Stomach (tissue), 9 donors: Measurements from ENCODE around the gene CBFA2T3. TPM values are rescaled to one million over a fixed set of nuclear protein-coding genes. Genes with fewer than 3 reads are reported as not detected.

Experiments
- DNase-seq, 2 donors: peaks; one replicate each; pipeline versions ENCODE4 v3.0.0 to v3.0.0-alpha.2; 2013 to 2019
- H3K27ac ChIP-seq, 5 donors: fragments of 200-600 bp in 4 of 5; sonication (generic) in 4 of 5; one replicate each; pipeline ENCODE4 v1.5.1; 2013 to 2019; ENCODE audit warnings: mild to moderate bottlenecking in 1 of 5, moderate library complexity in 1 of 5
- H3K27me3 ChIP-seq, 3 donors: fragments of 200-600 bp; sonication (generic); one replicate each; pipeline ENCODE4 v1.5.1; 2017 to 2019; ENCODE audit warnings: mixed run types in 1 of 3
- H3K36me3 ChIP-seq, 4 donors: fragments of 200-600 bp; sonication (generic); 1 replicate in 3 of 4; 2 replicates in 1 of 4; pipeline ENCODE4 v1.5.1; 2016 to 2019
- H3K4me1 ChIP-seq, 4 donors: fragments of 200-600 bp; sonication (generic); one replicate each; pipeline ENCODE4 v1.5.1; 2016 to 2019
- H3K4me3 ChIP-seq, 4 donors: fragments of 200-600 bp; sonication (generic) in 3 of 4; one replicate each; pipeline ENCODE4 v1.5.1; 2016 to 2019; ENCODE audit warnings: mild to moderate bottlenecking in 1 of 4
- H3K9me3 ChIP-seq, 4 donors: fragments of 200-600 bp; sonication (generic); one replicate each; pipeline ENCODE4 v1.5.1; 2016 to 2019
- EP300 ChIP-seq: sonication (generic); formaldehyde crosslinking; IDR thresholded peaks from one replicate; pipeline ENCODE4 v1.6.1; 2017; ENCODE audit warnings: antibody characterized with exemption
- POLR2A ChIP-seq, 4 donors: fragments of 450-650 bp; IDR thresholded peaks; one replicate each; pipeline ENCODE4 v1.6.1; 2016; ENCODE audit warnings: antibody characterized with exemption in 4 of 4, control low read depth in 2 of 4, mild to moderate bottlenecking in 1 of 4, moderate library complexity in 1 of 4
- POLR2AphosphoS5 ChIP-seq, 3 donors: sonication (generic); formaldehyde crosslinking; IDR thresholded peaks; one replicate each; pipeline ENCODE4 v1.6.1; 2016; ENCODE audit warnings: antibody characterized with exemption in 3 of 3
- WGBS, 5 donors: extraction: QIAGEN DNeasy Blood & Tissue Kit in 3 of 5; methylation state at CpG; one replicate each; pipeline versions ENCODE4 v1.1.5 to v1.1.7; 2013 to 2018; 5-methylcytosine and 5-hydroxymethylcytosine counted together
- intact Hi-C: fragments of 100-400 bp; cut with DNase I; formaldehyde crosslinking; loops from one replicate; pipeline ENCODE4 v1.15.1; 2023; ENCODE audit warnings: low total_unique reads
- polyA plus RNA-seq, 3 donors: library from polyadenylated mRNA; stranded (reverse); fragments of 200-250 nt; gene quantifications; one replicate each; pipeline ENCODE4 v1.2.3, GENCODE V29; 2013
- total RNA-seq, 5 donors: library from RNA; depleted of rRNA; stranded (reverse); fragments of >200 nt; gene quantifications; one replicate each; pipeline versions ENCODE4 v1.1.0 to v1.2.3, GENCODE V29; 2014 to 2016
- TF ChIP-seq, protein P1 (sequence below), 7 experiments: fragments of 450-650 bp in 4 of 7; fragments of 200-600 bp in 3 of 7; sonication (generic) in 3 of 7; IDR thresholded peaks; one replicate each; pipeline ENCODE4 v1.5.1; 2016 to 2019; ENCODE audit warnings: antibody characterized with exemption in 7 of 7, control low read depth in 2 of 7, mild to moderate bottlenecking in 1 of 7
- donor health status: healthy with polysubstance abuse.
- donor health status: Bipolar disorder and iron deficiency.
- donor health status: healthy.

Gene CBFA2T3
- total and polyA plus RNA-seq, 8 donors: 0.58 to 57.6 (median 2.5) TPM

DNA sequence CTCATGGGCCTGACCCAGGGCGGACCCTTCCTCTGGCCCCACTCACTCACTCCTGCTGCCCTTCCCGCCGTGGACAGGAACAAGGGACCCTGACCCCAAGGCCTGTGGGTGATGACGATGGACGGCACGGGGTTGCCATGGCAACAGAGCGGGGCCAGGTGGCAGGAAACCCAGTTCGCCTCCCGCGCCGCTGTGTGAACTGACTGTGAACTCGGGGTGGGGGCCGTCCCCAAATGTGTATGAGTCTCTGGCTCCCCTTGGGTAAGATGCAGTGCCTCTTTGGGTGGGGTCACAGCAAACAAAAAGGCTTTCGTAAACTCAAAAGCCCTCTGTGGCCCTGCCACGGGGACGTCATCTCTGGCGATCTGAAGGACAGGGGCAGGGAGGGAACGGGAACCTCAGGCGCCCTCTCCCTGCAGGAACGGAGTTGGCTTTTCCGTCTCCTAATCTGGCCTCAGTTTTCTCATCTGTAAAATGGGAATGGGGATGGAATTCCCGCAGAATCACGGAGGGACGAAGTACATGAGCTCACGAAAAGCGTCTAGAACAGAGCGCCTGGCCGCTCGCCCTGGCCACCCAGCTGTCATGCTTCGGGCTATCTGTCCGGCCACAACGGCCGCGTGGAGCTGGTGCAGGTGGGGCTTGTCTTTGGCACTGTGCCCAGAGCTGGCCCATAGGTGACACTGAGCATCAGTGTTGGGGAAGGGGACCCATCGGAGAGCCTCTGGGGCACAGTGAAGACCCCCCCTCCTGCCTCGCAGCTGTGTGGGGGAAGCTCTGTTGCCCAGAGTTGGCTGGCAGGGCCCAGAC lies 65.7 kb downstream of the CBFA2T3 start:
- peak in 1 of 2 donors; percentile 65 for DNase-seq
- intact Hi-C loops: no loop called here
- no peaks in the 10 kb centered on the region for H3K9me3 ChIP-seq
- peaks cover 0 to 12% (median 0%) of the 10 kb centered on the region in 4 donors for H3K4me1 ChIP-seq
- WGBS, 5 donors: 56 to 68% (median 59%) methylated on average over 29 to 36 of the region's 36 CpGs
- TF ChIP-seq EP300 (no peak), POLR2AphosphoS5 (IDR thresholded peaks at IDR 0.05) (no peak), POLR2A (IDR thresholded peaks at IDR 0.05) (no peak)
- TF ChIP-seq, protein P1, sequence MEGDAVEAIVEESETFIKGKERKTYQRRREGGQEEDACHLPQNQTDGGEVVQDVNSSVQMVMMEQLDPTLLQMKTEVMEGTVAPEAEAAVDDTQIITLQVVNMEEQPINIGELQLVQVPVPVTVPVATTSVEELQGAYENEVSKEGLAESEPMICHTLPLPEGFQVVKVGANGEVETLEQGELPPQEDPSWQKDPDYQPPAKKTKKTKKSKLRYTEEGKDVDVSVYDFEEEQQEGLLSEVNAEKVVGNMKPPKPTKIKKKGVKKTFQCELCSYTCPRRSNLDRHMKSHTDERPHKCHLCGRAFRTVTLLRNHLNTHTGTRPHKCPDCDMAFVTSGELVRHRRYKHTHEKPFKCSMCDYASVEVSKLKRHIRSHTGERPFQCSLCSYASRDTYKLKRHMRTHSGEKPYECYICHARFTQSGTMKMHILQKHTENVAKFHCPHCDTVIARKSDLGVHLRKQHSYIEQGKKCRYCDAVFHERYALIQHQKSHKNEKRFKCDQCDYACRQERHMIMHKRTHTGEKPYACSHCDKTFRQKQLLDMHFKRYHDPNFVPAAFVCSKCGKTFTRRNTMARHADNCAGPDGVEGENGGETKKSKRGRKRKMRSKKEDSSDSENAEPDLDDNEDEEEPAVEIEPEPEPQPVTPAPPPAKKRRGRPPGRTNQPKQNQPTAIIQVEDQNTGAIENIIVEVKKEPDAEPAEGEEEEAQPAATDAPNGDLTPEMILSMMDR (IDR thresholded peaks at IDR 0.05): no peak
- H3K27ac ChIP-seq: peak overlapping the region in 2 of 5 donors; percentile 3 to 32
- no peaks in the 10 kb centered on the region for H3K36me3 ChIP-seq
- peaks cover 0 to 41% (median 0%) of the 10 kb centered on the region in 3 donors for H3K27me3 ChIP-seq
- no peak overlapping the region for H3K4me3 ChIP-seq

DNA sequence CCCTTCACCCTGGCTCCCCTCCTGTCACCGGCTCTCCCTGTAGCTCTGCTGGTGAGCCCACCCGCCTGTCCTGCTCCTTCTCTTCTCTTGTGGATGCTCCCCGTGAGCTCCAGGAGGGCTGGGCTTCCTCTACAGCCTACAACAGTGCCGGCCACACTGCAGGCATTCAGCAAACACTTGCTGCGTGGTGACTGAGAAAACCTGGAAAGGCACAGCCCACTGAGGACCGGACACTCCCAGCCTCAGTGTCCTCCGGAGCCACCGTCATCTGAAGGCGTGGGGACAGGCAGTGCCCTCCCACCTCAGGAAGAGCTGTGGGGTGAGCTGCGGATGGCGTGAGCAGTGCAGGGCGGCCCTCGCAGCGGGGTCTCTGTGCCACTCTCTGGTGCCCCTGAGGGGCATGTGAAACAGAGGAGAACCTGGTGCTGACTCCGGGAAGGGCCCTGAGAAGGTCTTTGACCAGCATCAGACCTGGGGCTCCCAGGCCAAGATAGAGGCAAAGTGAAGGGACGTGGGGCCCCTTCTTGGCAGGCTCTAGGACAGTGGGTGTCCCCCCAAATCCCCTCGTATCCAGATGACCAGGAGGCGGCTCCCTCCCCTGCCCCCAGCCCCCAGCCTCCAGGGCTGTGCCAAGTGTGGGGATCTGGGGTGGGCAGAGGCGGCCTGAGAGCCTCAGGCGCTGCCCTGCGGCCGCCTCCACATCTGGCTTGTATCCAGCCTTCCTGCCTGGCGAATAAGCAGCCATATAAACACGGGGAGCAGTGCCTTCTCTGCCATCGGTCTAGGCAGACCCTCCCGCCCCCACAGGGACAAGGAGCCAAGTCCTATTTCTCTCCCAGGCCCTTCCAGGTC lies 66.5 kb downstream of the CBFA2T3 start:
- DNase-seq: peak in 1 of 2 donors; percentile 60
- Histone ChIP-seq H3K27ac (peak overlapping the region in 2 of 5 donors; percentile 3 to 32), H3K4me3 (no peak overlapping the region), H3K36me3 (no peaks in the 10 kb centered on the region), H3K9me3 (no peaks in the 10 kb centered on the region), H3K27me3 (peaks cover 0 to 41% (median 0%) of the 10 kb centered on the region in 3 donors), H3K4me1 (peaks cover 0 to 12% (median 3%) of the 10 kb centered on the region in 4 donors)
- intact Hi-C loops: no loop called here
- 39 to 81% (median 62%) methylated on average over 11 to 26 of the region's 26 CpGs for WGBS, 5 donors
- TF ChIP-seq EP300 (no peak), POLR2A (IDR thresholded peaks at IDR 0.05) (no peak), POLR2AphosphoS5 (IDR thresholded peaks at IDR 0.05) (no peak)
- TF ChIP-seq, protein P1 (IDR thresholded peaks at IDR 0.05): no peak

DNA sequence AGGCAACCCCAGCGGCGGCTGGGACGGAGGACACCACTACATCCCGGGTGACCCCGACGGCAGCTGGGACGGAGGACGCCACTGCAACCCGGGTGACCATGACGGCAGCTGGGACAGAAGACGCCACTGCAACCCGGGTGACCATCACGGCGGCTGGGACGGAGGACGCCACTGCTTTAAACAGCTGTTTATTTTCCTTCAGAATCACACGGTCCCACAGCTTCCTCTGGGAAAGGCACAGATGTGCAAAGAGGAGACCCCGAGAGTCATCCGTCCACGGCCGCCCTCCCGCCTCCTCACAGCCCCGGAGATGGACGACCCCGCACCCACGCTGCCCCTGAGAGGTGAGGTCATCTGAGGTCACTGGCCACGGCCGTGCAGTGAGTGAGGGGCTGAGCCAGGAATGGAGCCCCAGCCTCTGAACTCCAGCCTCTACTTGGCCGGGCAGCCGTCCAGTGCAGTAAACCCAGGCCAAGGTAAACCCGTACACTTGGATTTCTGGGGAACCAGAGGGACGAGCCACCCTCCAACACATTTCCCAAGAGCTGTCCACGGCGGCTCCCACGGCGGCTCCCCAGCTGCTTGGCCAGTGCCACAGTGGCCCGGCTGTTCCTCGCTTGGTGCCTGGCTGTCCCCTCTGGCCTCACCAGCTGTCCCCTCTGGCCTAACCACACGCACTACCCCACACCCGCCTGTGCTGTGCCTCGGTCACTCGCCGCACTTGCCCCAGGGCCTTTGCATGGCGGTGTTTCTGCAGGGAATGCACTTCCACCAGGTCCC lies 67.4 kb downstream of the CBFA2T3 start:
- DNase-seq: no peak
- no peaks in the 10 kb centered on the region for H3K9me3 ChIP-seq
- intact Hi-C loops: no loop called here
- H3K36me3 ChIP-seq: no peaks in the 10 kb centered on the region
- TF ChIP-seq, protein P1 (IDR thresholded peaks at IDR 0.05): no peak
- TF ChIP-seq POLR2AphosphoS5 (IDR thresholded peaks at IDR 0.05): no peak
- H3K27me3 ChIP-seq: peaks cover 0 to 35% (median 0%) of the 10 kb centered on the region in 3 donors
- no peak overlapping the region for H3K27ac ChIP-seq
- WGBS, 5 donors: 68 to 78% (median 75%) methylated on average over 29 to 44 of the region's 44 CpGs
- H3K4me3 ChIP-seq: no peak overlapping the region
- peaks cover 0 to 11% (median 4%) of the 10 kb centered on the region in 4 donors for H3K4me1 ChIP-seq

DNA sequence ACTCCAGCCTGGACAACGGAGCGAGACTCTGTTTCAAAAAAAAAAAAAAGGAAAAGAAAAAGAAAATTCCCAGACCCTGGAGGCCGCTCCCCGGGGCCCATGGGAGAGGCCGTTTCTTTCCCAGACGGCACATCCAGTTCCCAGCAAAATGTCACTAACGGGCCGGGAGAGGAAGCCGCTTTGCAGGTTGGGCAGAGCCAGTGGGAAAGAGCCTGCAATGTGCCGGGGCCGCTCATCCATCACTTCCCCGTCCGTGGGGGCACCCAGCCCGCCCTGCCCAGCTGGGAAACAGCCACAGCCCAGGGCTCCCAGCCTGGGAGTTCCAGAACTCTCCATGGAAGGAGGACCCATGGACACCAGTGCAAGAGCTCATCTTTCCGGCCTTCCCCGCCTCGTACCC lies 68.7 kb downstream of the CBFA2T3 start:
- Histone ChIP-seq H3K36me3 (no peaks in the 10 kb centered on the region), H3K27ac (no peak overlapping the region), H3K27me3 (peaks cover 0 to 35% (median 0%) of the 10 kb centered on the region in 3 donors), H3K4me3 (no peak overlapping the region), H3K4me1 (peaks cover 0 to 11% (median 3%) of the 10 kb centered on the region in 4 donors), H3K9me3 (no peaks in the 10 kb centered on the region)
- WGBS, 5 donors: 77 to 89% (median 86%) methylated on average over 12 to 17 of the region's 17 CpGs
- intact Hi-C loops: no loop called here
- no peak for DNase-seq
- TF ChIP-seq POLR2AphosphoS5 (IDR thresholded peaks at IDR 0.05): no peak
- no peak for TF ChIP-seq POLR2A (IDR thresholded peaks at IDR 0.05)
- no peak for TF ChIP-seq EP300
